Right cardiac atrium (tissue), 5 donors: ENCODE data around the gene SART1. TPM values are rescaled to one million over a fixed set of nuclear protein-coding genes. Genes with fewer than 3 reads are reported as not detected.
"Not testable (repeated sequence)": the region's sequence is repeated elsewhere in the genome, so short reads cannot be mapped to it uniquely, and the experiment has no call there.

Experiments used
- ATAC-seq, 2 donors: fragments of 200-7000 bp; cut with Tn5 transposase; one replicate each; pipeline versions ENCODE4 v1.8.0 to v1.9.1; 2020; ENCODE audit warnings: moderate library complexity in 2 of 2, mild to moderate bottlenecking in 1 of 2
- DNase-seq, 3 donors: peaks; one replicate each; pipeline ENCODE4 v3.0.0-alpha.2; 2020
- H3K27ac ChIP-seq: one replicate; pipeline ENCODE4 v1.5.1; 2013; ENCODE audit warnings: mild to moderate bottlenecking, low read length, control low read depth, moderate library complexity
- H3K27me3 ChIP-seq: one replicate; pipeline ENCODE4 v1.6.1; 2013; ENCODE audit not compliant: control insufficient read depth, insufficient read depth
- H3K4me1 ChIP-seq: one replicate; pipeline ENCODE4 v1.6.1; 2013; ENCODE audit warnings: low read length; ENCODE audit not compliant: control insufficient read depth, insufficient read depth
- H3K4me3 ChIP-seq: one replicate; pipeline ENCODE4 v1.5.1; 2013; ENCODE audit warnings: low read length, control low read depth
- H3K9me3 ChIP-seq: one replicate; pipeline ENCODE4 v1.6.1; 2013; ENCODE audit warnings: low read length; ENCODE audit not compliant: control insufficient read depth
- WGBS: extraction: QIAGEN DNeasy Blood & Tissue Kit; methylation state at CpG from one replicate; pipeline ENCODE4 v1.1.7; 2013; 5-methylcytosine and 5-hydroxymethylcytosine counted together
- intact Hi-C, 4 donors: fragments of 100-400 bp; cut with DNase I; formaldehyde crosslinking; loops; one replicate each; pipeline versions ENCODE4 v1.11.0 to v1.14.0; 2022 to 2023
- polyA plus RNA-seq: library from polyadenylated mRNA; stranded (reverse); fragments of 200-250 nt; gene quantifications from one replicate; pipeline ENCODE4 v1.2.3, GENCODE V29; 2013
- total RNA-seq, 4 donors: library from RNA; stranded (reverse); fragmentation: NEBNext Ultra II Directional; extraction: Animal tissue kit (Norgen Biotek cat#: 25700); gene quantifications; one replicate each; pipeline ENCODE4 v1.2.1, GENCODE V29; 2021
- donor health status: healthy with polysubstance abuse.
- donor health status: DM: no; HTN: yes; CAD: no.
- donor health status: DM: no; HTN: no; CAD: no.
- donor health status: DM: no; HTN: yes; CAD: no; lungs with severe emphysema.
- donor health status: DM: yes; HTN: yes; CAD: no.

The SART1 gene
- total and polyA plus RNA-seq, 5 donors = 34.3 to 41.7 (median 38.2) TPM

GRCh38 chr11:66022401-66023185 is 61.1 kb downstream of the SART1 start:
- ATAC-seq (peak; percentile 77 to 84), DNase-seq (peak; percentile 73 to 91 (median 90))
- H3K4me1 ChIP-seq = no peaks in the 10 kb centered on the region
- H3K27ac ChIP-seq = no peak overlapping the region
- H3K4me3 ChIP-seq = no peak overlapping the region
- no peaks in the 10 kb centered on the region for H3K27me3 ChIP-seq
- intact Hi-C loops = no loop called here
- WGBS = 21% methylated on average over 46 of the region's 46 CpGs
- H3K9me3 ChIP-seq = no peaks in the 10 kb centered on the region

- DNase-seq, H3K4me3 ChIP-seq, H3K27me3 ChIP-seq, H3K9me3 ChIP-seq, intact Hi-C loops, ATAC-seq, H3K27ac ChIP-seq, H3K4me1 ChIP-seq: not testable (repeated sequence)
- 75% methylated on average over 5 of the region's 5 CpGs for WGBS
Observed at GRCh38 chr11:66023186-66023440, 61.6 kb downstream of the SART1 start.

- 88% methylated on average over 18 of the region's 18 CpGs for WGBS
- Histone ChIP-seq H3K4me1 (no peaks in the 10 kb centered on the region), H3K9me3 (no peaks in the 10 kb centered on the region), H3K27ac (no peak within 1 kb of the TSS), H3K27me3 (no peaks in the 10 kb centered on the region), H3K4me3 (no peak within 1 kb of the TSS)
- DNase-seq (no peak), ATAC-seq (no peak)
- intact Hi-C loops = no loop called here
Observed at GRCh38 chr11:66026017-66026529, 64.5 kb downstream of the SART1 start, which contains the start of gene CATSPER1. Gene CATSPER1, minus strand, starts transcription at chr11:66026479. Its CDS starts 100 bp downstream, at chr11:66026379.

Other genes with a start within 250 kb of the SART1 start
- 10 to 100 TPM; 49.0 to 57.2 (median 54.0) TPM for gene KAT5, start 249.5 kb upstream of the SART1 start, total RNA-seq
- 49.1 TPM for gene KAT5, start 249.5 kb upstream of the SART1 start, polyA plus RNA-seq
- 10 to 100 TPM; 68.1 to 94.4 (median 76.4) TPM for gene RNASEH2C, start 240.9 kb upstream of the SART1 start, total RNA-seq
- gene RNASEH2C, start 240.9 kb upstream of the SART1 start, polyA plus RNA-seq = 158 TPM
- 10 to 100 TPM in 1 of 4 donors, 1 to 10 TPM in 3; 9.0 to 14.1 (median 9.1) TPM for gene AP5B1, start 180.8 kb upstream of the SART1 start, total RNA-seq
- 6.6 TPM for gene AP5B1, start 180.8 kb upstream of the SART1 start, polyA plus RNA-seq
- not detected for gene OVOL1, start 174.7 kb upstream of the SART1 start, total RNA-seq
- gene OVOL1, start 174.7 kb upstream of the SART1 start, polyA plus RNA-seq = not detected
- gene SNX32, start 127.8 kb upstream of the SART1 start, total RNA-seq = under 1 TPM in 3 of 4 donors, not detected in 1; 0.20 to 0.88 (median 0.48) TPM
- gene SNX32, start 127.8 kb upstream of the SART1 start, polyA plus RNA-seq = 0.20 TPM
- 100 to 1,000 TPM; 285 to 470 (median 377) TPM for gene CFL1, start 103.6 kb upstream of the SART1 start, total RNA-seq
- gene CFL1, start 103.6 kb upstream of the SART1 start, polyA plus RNA-seq = 389 TPM
- gene MUS81, start 101.3 kb upstream of the SART1 start, total RNA-seq = 10 to 100 TPM; 33.3 to 39.5 (median 35.8) TPM
- gene MUS81, start 101.3 kb upstream of the SART1 start, polyA plus RNA-seq = 44.7 TPM
- 100 to 1,000 TPM; 139 to 164 (median 142) TPM for gene EFEMP2, start 88.9 kb upstream of the SART1 start, total RNA-seq
- 128 TPM for gene EFEMP2, start 88.9 kb upstream of the SART1 start, polyA plus RNA-seq
- gene CTSW, start 81.9 kb upstream of the SART1 start, total RNA-seq = 1 to 10 TPM in 1 of 4 donors, under 1 TPM in 3; 0.45 to 1.7 (median 0.64) TPM
- 0.79 TPM for gene CTSW, start 81.9 kb upstream of the SART1 start, polyA plus RNA-seq
- gene FIBP, start 73.3 kb upstream of the SART1 start, total RNA-seq = 10 to 100 TPM; 39.7 to 46.6 (median 42.8) TPM
- gene FIBP, start 73.3 kb upstream of the SART1 start, polyA plus RNA-seq = 37.8 TPM
- 10 to 100 TPM; 50.8 to 61.3 (median 57.4) TPM for gene CCDC85B, start 71.1 kb upstream of the SART1 start, total RNA-seq
- gene CCDC85B, start 71.1 kb upstream of the SART1 start, polyA plus RNA-seq = 80.3 TPM
- 1 to 10 TPM in 1 of 4 donors, under 1 TPM in 3; 0.57 to 5.5 (median 0.83) TPM for gene FOSL1, start 61.3 kb upstream of the SART1 start, total RNA-seq
- gene FOSL1, start 61.3 kb upstream of the SART1 start, polyA plus RNA-seq = 2.6 TPM
- gene C11orf68, start 42.7 kb upstream of the SART1 start, total RNA-seq = 10 to 100 TPM; 31.1 to 41.8 (median 38.7) TPM
- 39.8 TPM for gene C11orf68, start 42.7 kb upstream of the SART1 start, polyA plus RNA-seq
- gene DRAP1, start 42.3 kb upstream of the SART1 start, total RNA-seq = 10 to 100 TPM; 82.9 to 90.2 (median 85.2) TPM
- 130 TPM for gene DRAP1, start 42.3 kb upstream of the SART1 start, polyA plus RNA-seq
- not detected for gene TSGA10IP, start 16.3 kb upstream of the SART1 start, total RNA-seq
- not detected for gene TSGA10IP, start 16.3 kb upstream of the SART1 start, polyA plus RNA-seq
- 10 to 100 TPM; 19.3 to 22.2 (median 20.8) TPM for gene EIF1AD, start 40.4 kb downstream of the SART1 start, total RNA-seq
- 18.5 TPM for gene EIF1AD, start 40.4 kb downstream of the SART1 start, polyA plus RNA-seq
- 100 to 1,000 TPM; 175 to 258 (median 218) TPM for gene BANF1, start 40.8 kb downstream of the SART1 start, total RNA-seq
- gene BANF1, start 40.8 kb downstream of the SART1 start, polyA plus RNA-seq = 274 TPM
- 1 to 10 TPM; 1.2 to 3.6 (median 2.2) TPM for gene CST6, start 50.3 kb downstream of the SART1 start, total RNA-seq
- 2.1 TPM for gene CST6, start 50.3 kb downstream of the SART1 start, polyA plus RNA-seq
- not detected for gene CATSPER1, start 64.7 kb downstream of the SART1 start, total RNA-seq
- not detected for gene CATSPER1, start 64.7 kb downstream of the SART1 start, polyA plus RNA-seq
- 10 to 100 TPM; 10.8 to 13.6 (median 12.1) TPM for gene GAL3ST3, start 87.4 kb downstream of the SART1 start, total RNA-seq
- 8.9 TPM for gene GAL3ST3, start 87.4 kb downstream of the SART1 start, polyA plus RNA-seq
- gene SF3B2, start 90.6 kb downstream of the SART1 start, total RNA-seq = 10 to 100 TPM; 84.4 to 97.7 (median 91.7) TPM
- gene SF3B2, start 90.6 kb downstream of the SART1 start, polyA plus RNA-seq = 62.1 TPM
- 10 to 100 TPM; 48.3 to 82.5 (median 56.5) TPM for gene PACS1, start 108.5 kb downstream of the SART1 start, total RNA-seq
- 30.9 TPM for gene PACS1, start 108.5 kb downstream of the SART1 start, polyA plus RNA-seq